Stimulated activated CD4-positive, alpha-beta T cell treated with anti-CD3 and anti-CD28 coated beads, TNF-alpha, amount 100 ng/mL, for 1 hour (primary cell): Measurements from ENCODE around the gene SERTAD1.

ENCODE experiments used
- DNase-seq, 3 donors: peaks; one replicate each; pipeline ENCODE4 v3.0.0-alpha.2; 2020; ENCODE audit warnings: low read depth in 3 of 3, low spot score in 1 of 3

SERTAD1 gene

DNA sequence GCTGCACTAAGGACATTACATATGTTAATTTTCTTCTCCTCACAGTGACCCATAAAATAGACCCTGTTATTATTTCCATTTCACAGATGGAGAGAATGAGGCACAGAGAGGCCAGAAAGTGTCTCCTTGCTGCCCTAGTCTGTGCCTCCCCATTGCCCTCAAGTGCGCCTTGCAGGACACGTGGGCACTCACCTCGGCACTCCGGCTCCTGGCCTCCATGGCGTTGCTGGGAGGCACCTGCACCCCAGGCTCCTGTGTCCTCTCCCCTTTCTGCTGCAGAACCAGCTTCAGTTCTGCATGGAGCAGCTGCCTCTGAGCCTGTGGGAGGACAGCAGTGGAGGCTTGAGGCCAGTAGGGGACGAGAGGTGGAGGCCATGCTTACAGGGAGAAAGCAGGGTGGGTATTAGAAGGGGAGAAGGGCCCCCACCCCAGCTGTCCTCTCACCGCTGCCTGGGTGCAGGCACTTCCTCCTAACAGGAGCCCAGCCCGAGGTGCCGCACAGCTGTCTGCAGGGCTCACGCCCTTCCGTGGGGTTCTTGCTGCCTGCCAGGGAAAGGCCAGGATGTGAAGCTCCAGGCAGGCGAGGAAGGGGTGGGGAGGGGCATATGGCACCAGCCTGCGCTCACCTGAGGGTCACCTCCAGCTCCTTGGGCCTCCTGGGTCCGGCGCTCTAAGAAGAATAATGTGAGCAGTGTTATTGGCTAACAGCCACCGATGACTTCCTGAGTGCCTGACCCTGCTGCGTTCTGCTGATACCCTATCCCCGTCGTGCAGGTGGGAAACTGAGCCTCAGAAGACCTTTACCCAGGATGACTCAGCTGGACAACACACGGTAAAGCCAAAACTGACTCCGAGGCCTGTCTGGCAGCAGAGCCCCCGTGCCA is 17.8 kb downstream of the SERTAD1 start:
- no peak for DNase-seq

DNA sequence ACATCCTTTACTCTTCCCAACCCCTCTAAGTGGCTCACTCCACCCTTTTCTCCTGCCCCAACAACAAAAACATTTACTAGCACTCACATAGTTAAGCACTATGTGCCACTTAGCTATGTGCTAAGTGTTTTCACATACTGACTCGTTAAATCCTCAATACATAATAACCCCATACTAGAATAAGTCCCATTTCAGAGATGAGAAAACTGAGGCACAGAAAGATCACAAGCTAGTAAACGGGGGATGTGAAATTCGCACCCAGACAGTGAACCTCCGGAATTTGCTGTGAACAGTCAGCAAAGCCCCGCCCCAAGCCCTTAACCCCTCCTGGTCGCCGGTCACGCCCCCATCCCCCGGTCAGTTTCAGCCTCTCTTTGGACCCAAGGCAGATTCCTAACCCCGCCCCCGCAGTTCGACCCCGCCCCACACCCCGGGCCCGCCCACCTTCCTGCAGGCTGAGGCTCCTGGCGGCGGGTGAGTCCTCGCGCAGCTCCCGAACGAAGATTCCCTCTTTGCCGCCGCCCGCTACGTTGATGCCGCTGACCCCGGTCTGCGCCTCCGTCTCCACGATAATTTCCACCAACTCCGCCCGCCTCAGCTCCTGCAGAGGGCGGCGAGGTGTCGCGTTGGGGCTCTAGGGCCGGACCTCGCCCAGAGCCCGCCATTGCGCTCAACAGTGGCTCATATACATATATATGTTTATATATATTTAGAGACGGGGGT is 22.4 kb downstream of the SERTAD1 start:
- DNase-seq = peak; percentile 29 to 53 (median 33)

DNA sequence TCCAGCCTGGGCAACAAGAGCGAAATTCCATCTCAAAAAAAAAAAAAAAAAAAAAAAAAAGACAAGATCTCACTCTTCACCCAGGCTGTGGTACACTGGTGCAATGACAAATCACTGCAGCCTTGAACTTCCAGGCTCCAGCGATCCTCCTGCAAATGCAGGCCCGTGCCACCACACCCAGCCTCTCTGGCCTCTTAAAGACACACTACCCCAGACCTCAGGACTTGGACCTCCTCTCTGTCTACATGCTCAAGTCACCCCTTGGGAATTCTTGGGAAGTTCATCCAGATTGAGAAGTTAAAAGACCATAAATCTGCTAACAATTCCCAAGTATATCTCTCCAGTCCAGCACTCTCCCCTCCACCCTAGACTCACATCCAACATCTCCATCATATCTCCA is 25.2 kb downstream of the SERTAD1 start:
- DNase-seq = no peak

DNA sequence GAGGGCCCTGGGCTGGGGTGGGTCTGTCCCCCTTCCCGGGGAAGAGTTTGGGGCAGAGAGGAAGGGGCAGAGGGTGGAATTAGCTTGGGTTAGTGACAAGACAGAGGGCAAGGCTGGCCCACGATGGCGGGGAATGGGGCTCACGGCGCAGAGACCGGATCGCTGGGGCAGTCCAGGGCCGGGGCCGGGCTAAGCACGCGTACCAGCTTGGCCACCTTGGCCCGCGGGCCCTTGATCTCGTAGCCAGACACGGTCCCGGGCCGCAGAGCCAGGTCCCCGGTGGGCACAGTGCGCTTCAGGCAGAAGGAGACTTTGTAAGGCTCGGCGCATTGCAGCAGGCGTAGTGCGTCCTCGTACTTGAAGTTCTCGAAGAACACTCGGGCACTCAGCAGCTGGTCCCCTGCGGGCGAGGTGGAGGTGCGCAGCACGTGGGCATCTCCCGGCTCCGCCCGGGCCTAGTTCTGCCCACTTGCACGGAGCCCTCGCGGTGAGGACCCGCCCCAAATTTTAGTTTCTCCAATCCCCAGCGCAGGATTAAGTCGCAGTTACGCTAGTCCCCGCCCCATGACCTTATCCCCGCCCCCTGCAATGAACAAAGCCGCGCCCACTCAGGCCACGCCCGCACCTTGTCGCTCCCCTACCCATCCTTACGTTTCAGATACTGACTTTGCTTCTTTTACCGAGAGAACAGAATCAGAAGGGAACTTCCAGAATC is 27.2 kb downstream of the SERTAD1 start:
- DNase-seq = peak; percentile 6 to 60 (median 13)

DNA sequence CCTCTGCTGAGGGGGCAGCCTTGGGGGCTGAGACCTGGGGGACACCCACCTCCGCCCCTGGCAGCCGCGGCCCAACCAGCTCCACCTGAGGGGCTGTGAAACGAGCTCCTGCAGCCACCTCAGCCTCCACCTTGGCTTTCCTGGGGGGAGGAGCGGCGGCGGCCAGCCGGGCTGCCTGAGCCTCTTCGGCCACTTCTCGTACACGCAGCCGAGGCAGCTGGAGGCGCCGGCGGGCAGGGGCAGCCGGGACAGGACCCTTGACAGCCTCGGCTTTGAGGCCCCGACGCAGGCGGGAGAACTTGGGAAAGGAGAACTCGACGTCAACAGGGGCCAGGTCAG is 28.3 kb downstream of the SERTAD1 start:
- no peak for DNase-seq

DNA sequence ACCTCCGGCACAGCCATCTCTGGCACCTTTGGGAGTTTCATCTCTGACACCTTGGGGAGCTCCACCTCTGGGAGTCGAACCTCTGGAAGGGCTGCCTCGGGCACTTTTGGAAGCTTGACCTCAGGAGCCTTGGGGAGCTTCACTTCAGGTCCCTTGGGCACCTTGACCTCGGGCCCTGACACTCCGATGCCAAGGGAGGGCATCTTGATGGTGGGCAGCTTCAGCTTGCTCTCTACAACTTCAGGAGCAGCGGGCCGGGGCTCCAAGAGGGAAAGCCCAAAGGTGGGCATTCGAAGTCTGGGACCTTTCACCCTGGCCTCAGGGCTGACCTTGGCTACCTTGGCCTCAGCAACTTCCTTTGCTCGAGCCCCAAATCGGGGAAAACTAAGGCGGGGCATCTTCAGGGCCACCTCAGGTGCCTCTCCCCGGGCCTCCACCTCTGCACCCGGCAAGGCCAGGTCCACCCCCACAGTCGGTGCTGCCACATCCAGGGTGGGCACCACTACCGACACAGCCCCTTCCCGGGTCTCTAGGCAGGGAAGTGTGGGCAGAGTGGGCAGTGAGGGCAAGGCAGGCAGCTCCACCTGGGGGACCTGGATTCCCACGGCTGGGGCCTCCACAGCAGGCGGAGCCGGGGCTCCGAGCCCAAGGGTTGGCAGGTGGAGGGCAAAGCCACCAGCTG is 28.8 kb downstream of the SERTAD1 start:
- DNase-seq = no peak

DNA sequence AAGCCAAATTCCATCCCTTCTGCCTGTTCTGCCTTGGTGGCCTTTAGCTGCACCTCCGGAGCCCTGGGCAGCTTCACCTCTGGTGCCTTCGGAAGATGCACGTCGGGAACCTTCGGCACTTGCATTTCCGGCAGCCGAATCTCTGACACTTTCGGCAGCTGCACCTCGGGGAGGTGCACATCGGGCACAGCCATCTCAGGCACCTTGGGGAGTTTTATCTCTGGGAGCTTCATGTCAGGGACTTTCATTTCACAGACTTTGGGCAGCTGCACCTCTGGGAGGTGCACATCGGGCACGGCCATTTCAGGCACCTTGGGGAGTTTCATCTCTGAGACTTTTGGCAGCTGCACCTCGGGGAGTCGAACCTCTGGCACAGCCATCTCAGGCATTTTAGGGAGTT is 29.8 kb downstream of the SERTAD1 start:
- DNase-seq = no peak

DNA sequence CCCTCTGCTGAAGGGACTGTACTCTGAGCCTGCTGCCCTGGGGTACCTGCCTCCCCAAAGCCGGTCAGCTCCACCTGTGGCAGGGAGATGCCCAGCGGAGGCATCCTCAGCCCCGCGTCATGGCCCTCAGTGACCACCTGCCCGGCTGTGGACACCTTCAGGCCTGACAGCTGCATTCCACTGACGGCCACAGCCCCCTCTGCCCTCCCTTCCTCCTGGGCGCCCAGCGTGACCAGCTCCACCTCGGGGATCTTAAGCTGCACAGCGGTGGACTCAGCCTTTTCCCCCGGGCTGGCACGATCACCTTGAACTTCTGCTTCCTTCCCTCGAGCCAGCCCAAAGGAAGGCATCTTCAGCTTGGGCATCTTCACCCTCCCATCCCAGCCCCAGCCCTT is 31.0 kb downstream of the SERTAD1 start:
- DNase-seq = no peak

DNA sequence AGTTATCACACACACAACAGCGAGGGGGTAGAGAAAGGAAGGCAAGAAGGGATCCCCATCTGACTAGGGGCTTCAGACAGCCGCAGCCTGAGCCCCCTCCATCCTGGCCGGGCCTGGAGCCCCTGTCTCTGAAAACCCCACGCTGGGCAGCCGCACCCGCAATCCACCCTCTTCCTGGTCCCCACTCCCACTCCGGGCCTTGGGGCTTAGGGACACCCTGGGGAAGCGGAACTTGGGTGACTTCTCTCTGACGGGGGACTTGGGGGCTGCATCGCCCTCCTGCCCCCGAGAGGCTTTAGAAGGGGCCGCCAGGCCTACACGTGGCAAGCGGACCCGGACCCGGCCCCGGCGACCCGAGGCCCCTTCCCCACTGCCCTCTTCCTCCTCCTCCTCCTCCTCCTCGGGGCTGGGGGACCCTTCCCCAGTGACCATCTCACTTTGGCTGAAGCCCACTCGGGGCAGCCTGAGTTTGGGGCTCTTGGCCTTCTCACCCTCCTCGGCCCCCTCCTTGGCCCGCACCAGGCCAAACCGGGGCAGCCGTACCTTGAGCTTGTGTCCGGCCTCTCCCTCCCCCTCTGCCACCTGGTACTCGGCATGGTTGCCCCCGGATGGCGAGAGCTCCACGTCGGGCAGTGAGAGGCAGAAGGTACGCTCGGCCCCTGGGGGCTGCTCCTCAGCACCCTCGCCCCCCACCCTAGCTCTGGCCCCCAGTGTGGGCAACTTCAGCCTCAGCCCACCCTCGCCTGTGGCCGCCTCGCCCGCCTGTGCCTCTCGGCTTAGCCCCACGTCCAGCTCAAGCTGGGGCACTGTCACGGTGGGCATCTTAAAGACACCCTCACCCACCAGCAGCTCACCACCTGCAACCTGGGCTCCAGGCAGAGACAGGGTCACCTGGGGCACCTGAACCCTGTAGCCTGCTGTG is 31.6 kb downstream of the SERTAD1 start:
- DNase-seq = no peak

DNA sequence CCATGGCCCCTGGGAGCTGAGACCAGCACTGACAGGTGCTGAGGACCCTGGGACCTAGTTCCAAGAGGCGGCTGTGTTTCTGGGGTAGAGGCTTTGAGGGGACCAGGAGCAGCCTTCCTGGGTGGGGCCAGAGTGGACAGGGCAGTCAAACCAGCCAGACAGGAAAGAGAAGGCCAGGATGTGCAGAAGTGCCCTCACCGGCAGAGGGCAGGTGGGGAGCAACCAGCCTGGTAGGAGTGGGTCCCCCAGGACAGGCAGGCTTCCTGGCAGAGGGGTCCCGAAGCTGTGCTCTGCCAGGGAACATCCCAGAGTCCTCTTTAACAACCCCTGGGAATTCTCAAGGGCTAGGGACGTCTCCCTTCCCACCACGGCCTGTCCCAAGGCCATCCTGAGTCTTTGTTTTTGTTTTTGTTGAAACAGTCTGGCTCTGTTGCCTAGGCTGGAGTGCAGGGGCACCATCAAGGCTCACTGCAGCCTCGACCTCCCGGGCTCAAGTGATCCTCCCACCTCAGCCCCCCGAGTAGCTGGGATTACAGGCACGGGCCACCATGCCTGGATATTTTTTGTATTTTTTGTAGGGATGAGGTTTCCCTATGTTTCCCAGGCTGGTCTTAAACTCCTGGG is 32.8 kb downstream of the SERTAD1 start:
- DNase-seq = no peak

DNA sequence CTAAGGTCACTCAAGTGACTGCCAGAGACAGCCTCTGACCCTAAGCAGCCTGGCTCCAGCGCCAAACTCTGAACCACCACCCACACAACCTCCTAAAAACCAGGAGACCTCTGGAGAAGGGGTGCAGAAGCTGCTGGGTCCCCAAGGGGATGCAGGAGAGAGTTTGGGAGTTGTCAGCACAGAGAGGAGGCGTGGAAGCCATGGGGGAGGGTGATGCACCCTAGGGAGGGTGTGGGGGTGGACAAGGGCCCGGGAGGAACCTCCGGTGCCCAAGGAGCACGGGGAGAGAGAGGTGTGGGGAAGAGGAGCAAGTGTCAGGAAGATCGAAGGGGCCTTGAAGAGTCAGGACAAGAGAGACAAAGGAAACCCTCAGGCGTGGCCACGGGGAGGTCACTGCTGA is 33.7 kb downstream of the SERTAD1 start:
- DNase-seq = no peak

DNA sequence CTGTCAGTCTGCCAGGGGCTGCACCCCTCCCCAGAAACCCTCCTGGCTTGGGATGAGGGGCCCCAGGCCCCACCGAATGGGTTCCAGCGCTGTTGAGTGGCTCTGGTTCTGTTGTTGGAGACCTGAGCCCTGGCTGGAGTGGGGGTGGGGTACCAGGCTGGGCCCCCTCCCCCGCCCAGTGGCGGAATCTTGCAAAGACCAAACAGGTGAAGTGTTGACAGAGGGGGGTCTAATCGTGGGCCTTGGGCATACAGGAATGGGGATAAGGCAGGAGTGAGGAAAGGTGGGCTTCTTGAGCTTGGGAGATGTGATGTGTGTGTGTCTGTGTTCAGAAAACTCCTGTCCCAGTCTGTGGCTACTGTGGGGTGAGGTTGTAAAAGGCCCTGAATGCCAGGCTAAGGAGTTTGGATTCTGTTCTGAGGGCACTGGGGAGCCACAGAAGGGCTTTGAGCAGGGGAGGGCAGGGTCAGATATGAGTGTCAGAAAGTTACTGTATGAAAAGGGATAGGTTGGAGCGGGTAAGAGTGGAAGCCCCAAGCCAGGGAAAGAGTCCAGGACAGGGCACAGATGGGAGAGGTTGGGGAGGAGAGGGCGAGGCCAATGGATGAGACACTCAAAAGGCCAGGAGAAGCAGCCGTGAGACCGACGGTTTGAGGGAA is 35.6 kb downstream of the SERTAD1 start, which contains the start of gene HIPK4:
TSS of gene HIPK4 (minus strand) at position 98 of the 659 bp plus-strand sequence. CDS start 279 bp downstream, outside the sequence.
- no peak for DNase-seq

DNA sequence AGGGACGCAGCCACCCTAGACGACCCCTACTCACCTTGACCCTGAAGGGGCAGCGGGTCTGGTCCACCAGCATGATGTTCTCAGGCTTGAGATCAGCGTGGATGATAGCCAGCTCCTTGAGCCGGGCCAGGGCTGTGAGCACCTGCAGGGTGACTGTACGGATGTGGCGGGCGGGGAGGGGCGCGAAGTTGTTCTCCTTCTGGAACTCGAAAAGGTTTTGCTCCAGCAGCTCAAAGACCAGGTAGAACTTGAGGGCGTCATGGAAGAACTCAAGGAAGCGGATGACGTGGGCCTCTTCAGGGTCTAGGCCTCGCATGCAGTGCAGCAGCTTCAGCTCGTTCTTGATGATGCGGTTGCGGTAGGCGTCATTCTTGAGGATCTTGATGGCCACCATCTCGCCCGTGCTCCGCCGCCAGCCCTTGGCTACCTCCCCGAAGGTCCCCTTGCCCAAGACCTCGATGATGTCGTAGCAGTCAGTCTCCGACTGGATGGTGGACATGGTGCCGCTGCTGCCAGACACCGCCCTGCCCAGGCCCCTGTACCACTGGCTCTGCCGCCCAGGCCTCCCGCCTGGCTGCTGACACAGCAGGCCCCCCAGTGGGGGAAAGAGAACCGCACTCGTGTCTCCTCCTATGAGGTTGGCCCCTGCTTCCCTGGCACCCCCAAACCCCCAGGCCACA is 36.2 kb downstream of the SERTAD1 start:
- DNase-seq = no peak

DNA sequence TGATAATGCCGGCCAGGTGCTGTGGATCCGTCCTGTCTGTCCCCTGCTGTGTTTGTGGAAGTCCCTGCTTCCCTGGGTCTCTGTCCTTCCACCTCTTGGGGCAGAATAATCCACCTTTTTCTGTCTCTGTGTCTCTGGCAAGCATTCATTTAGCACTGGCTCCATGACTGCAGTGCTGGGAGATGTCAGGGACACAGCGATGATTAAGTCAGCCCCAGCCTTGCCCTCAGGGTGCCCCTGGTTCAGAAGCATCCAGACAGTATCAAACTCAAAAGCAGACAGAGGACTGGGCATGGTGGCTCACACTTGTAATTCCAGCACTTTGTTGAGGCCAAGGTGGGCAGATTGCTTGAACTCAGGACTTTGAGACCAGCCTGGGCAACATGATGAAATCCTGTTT is 37.3 kb downstream of the SERTAD1 start:
- no peak for DNase-seq

DNA sequence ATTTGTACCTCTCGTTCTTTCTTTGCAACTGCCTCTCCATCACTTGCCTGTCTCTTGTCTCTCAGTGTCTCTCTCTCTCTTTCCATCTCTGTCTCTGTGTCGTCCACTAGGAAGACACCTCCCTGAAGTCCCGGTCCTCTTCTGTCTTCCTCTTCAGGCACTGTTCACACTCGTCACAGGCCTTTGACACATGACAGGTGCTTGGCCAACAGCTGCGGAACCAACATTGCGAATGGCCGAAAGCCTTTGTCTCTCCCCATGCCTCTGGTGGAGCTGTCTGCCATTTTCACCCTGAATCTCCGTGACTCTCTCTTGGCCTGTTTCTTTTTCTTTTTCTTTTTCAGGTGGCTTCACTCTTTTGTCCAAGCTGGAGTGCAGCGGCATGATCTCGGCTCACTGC is 38.6 kb downstream of the SERTAD1 start:
- no peak for DNase-seq

DNA sequence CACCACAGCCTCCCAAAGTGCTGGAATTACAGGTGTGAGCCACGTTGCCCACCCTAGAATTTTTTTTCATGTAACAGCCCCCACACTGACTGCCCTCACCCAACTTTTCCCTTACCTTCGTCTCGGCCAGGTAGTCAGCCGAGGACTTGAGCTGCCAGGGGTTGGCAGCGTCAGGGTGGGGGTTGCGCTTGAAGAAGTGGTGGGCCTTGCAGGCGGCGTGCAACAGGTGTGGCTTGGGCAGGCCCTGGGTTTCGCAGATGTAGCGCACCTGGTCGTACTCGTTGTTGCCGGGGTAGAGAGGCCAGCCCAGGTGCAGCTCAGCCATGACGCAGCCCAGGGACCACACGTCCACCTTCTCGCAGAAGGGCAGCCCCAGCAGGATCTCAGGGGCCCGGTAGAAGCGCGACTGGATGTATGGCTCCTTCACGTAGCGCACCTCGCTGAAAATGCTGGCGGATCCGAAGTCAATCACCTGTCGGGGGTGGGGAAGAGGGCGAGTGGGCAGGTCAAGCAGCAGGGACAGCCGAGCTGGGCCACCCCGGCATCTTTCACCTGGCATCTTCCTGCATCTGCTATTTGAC is 42.0 kb downstream of the SERTAD1 start:
- no peak for DNase-seq

DNA sequence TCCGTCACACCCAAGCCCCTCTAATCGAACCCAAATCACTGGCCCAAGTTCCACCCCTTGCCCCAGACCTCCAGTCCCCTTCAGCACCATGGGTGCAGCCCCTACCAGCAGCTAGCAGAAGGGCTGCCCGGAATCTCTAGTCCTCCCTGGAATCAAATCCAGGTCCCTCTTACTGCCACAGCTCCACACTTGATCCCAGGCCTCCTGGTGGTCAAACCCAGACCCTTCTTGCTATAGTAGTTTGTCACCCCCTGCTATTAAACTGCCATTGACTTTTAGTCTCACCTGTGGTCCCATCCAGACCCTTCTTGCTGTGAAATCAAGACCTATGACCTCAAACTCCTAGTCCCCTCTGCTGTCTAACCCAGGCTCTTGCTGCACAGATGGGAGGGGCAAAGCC is 44.5 kb downstream of the SERTAD1 start:
- no peak for DNase-seq
